Measurements from ENCODE around the gene PRRG4.

DNA sequence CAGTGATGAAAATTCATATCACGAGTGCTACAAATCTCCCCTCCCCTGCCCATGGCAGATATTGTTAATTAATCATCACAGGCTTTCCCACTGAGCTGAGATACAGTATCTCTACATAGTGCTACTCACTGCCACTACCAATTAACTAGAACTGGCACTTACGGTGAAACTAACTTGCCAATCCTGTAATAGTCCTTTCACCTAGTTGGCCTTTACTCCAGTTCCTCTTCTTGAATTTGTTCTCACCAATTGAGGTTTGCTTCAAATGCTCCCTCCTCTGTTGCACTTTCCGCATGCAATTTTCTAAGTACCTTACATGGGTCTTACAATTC is 11.9 kb upstream of the PRRG4 start:
- TF ChIP-seq CTCF (IDR thresholded peaks at IDR 0.05) (no peak), POLR2AphosphoS5 (IDR thresholded peaks at IDR 0.05) (no peak), POLR2A (IDR thresholded peaks at IDR 0.05) (no peak)
